Measurements from ENCODE around the gene SKP2. TPM values are rescaled to one million over a fixed set of nuclear protein-coding genes. Genes with fewer than 3 reads are reported as not detected.

Gene SKP2
- total and polyA plus RNA-seq, 11 donors = 1.6 to 12.0 (median 5.9) TPM

- Histone ChIP-seq H3K4me1 (peaks cover 0 to 25% (median 11%) of the 10 kb centered on the region in 12 donors), H3K27me3 (no peaks in the 10 kb centered on the region), H3K36me3 (peaks cover 0 to 17% (median 11%) of the 10 kb centered on the region in 9 donors), H3K9me3 (no peaks in the 10 kb centered on the region), H3K4me3 (no peak overlapping the region), H3K27ac (no peak overlapping the region)
- intact Hi-C loops (cut with DNase I) = no loop called here
- TF ChIP-seq POLR2A (IDR thresholded peaks at IDR 0.05) (no peak), CTCF (IDR thresholded peaks at IDR 0.05) (no peak)
- no peak for DNase-seq
- 55 to 78% (median 67%) methylated on average over 3 of the region's 3 CpGs for WGBS, 4 donors
- no peak for ATAC-seq
Measured at GRCh38 chr5:36146390-36146789, 5.5 kb upstream of the SKP2 start.

GRCh38 chr5:36147681-36148080 is 4.2 kb upstream of the SKP2 start:
- peaks cover 0 to 29% (median 13%) of the 10 kb centered on the region in 12 donors for H3K4me1 ChIP-seq
- no peaks in the 10 kb centered on the region for H3K9me3 ChIP-seq
- no peak for DNase-seq
- no peak overlapping the region for H3K27ac ChIP-seq
- no peak for ATAC-seq
- H3K36me3 ChIP-seq = peaks cover 0 to 5% (median 0%) of the 10 kb centered on the region in 9 donors
- H3K27me3 ChIP-seq = no peaks in the 10 kb centered on the region
- 92 to 96% (median 95%) methylated on average over 2 of the region's 2 CpGs for WGBS, 4 donors
- TF ChIP-seq POLR2A (IDR thresholded peaks at IDR 0.05) (no peak), CTCF (IDR thresholded peaks at IDR 0.05) (no peak)
- H3K4me3 ChIP-seq = no peak overlapping the region
- intact Hi-C loops (cut with DNase I) = no loop called here

- intact Hi-C loops (cut with DNase I) = loop anchor here in 3 of 10 donors (5.0 kb wide), 2 partner anchors 91 to 1221 kb away; partner anchors contain the start of genes NADK2 (in 2 of the 3) and NUP155 (in 1 of the 3)
- TF ChIP-seq POLR2A (IDR thresholded peaks at IDR 0.05) = no peak
- TF ChIP-seq CTCF (IDR thresholded peaks at IDR 0.05) = no peak
- Histone ChIP-seq H3K4me1 (peaks cover 0 to 45% (median 27%) of the 10 kb centered on the region in 12 donors), H3K36me3 (peaks cover 0 to 23% (median 11%) of the 10 kb centered on the region in 9 donors), H3K9me3 (no peaks in the 10 kb centered on the region), H3K27ac (peak overlapping the region; percentile 33 to 93 (median 85)), H3K4me3 (peak overlapping the region; percentile 64 to 98 (median 90)), H3K27me3 (no peaks in the 10 kb centered on the region)
- DNase-seq (peak in 4 of 5 donors; percentile 26 to 48 (median 45)), ATAC-seq (peak in 3 of 4 donors; percentile 37 to 44 (median 41))
- 3 to 4% (median 4%) methylated on average over 21 to 23 of the region's 23 CpGs for WGBS, 4 donors
Measured at GRCh38 chr5:36150676-36151433, 1.1 kb upstream of the SKP2 start.
